ENCODE measurements around the gene PEX10.

DNA sequence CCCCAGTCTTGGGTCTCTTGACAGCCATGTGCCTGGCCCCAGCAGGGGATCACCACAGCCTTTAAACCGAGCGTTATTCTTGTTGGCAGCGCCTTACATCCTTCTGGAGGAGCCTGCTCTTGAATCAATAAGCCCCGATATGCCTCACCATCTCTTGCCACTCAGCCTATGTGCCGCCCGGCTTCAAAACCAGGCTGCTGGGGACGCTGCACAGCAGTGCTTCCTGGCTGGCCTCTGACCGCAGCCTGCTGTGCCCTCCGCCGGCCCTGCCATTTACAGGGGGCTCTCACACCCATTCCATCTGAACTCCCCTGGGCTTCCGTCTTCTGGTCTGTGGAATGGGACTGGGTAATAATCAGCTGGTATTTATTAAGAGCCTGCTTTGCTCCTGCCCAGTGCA, 3.0 kb upstream of the PEX10 start:
- TF ChIP-seq, protein P1, sequence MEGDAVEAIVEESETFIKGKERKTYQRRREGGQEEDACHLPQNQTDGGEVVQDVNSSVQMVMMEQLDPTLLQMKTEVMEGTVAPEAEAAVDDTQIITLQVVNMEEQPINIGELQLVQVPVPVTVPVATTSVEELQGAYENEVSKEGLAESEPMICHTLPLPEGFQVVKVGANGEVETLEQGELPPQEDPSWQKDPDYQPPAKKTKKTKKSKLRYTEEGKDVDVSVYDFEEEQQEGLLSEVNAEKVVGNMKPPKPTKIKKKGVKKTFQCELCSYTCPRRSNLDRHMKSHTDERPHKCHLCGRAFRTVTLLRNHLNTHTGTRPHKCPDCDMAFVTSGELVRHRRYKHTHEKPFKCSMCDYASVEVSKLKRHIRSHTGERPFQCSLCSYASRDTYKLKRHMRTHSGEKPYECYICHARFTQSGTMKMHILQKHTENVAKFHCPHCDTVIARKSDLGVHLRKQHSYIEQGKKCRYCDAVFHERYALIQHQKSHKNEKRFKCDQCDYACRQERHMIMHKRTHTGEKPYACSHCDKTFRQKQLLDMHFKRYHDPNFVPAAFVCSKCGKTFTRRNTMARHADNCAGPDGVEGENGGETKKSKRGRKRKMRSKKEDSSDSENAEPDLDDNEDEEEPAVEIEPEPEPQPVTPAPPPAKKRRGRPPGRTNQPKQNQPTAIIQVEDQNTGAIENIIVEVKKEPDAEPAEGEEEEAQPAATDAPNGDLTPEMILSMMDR (conservative IDR thresholded peaks at IDR 0.05 in 1 of 2, IDR thresholded peaks at IDR 0.05 in 1 of 2; ENCODE audit: extremely low read depth in 1 of 2, insufficient read depth in 1 of 2, low read depth in 1 of 2, low read length in 2 of 2) = no peak
- TF ChIP-seq EZH2 (IDR thresholded peaks at IDR 0.05; ENCODE audit: borderline replicate concordance, low read length) = no peak

All from mammary epithelial cell (primary cell).